Stimulated activated CD4-positive, alpha-beta T cell treated with anti-CD3 and anti-CD28 coated beads, TNF-alpha, amount 100 ng/mL, for 24 hours (primary cell): ENCODE measurements around the gene ZNF121.

Source experiments
- DNase-seq, 3 experiments: peaks; one replicate each; pipeline ENCODE4 v3.0.0-alpha.2; 2020; ENCODE audit warnings: low read depth in 3 of 3

Gene ZNF121

DNA sequence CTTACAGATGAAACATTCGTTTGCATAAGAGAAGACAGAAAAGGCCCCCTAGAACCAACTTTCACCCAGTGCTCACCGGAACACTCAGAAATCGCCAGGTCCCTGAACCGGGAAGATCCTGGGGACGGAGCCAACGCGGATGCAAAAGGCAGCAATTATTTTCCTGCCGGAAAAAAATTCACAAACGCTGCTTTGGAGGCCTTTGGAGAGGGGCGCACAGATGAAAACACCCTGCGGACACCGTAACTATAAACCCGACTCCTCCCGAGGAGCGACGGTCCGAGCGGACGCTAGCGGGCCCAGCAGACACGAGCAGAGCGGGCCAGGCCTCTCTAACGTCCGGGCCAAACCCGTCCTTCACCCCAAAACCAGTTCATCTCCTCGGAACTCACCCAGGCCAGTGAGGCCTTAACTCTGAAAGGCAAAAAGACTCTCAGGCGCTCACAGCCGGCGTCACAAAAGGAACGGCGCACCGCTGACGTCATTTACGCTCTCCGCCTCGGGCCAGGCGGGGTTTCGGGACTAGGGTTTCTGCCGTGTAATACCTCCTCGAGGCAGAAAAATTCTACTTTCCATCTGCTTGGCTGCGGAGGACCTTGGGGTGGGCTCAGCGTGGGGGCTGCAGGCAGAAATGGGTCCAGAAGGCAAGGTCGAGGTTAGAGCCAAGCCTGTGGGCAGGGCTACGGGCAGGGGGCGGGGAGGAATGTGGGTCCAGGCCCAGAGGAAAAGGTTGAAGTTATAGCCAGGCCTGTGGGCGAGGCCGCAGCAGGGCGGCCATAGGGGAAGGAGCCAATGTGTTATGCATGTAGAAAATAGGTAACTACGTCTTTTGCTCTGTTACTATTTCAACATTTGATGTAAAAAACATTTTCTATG lies 45.9 kb downstream of the ZNF121 start, which contains the start of gene ZNF426:
Gene ZNF426, minus strand, starts transcription at position 463 of the 876 bp plus-strand sequence. CDS start 2,413 bp downstream, outside the sequence.
- peak; percentile 74 to 86 (median 85) for DNase-seq

DNA sequence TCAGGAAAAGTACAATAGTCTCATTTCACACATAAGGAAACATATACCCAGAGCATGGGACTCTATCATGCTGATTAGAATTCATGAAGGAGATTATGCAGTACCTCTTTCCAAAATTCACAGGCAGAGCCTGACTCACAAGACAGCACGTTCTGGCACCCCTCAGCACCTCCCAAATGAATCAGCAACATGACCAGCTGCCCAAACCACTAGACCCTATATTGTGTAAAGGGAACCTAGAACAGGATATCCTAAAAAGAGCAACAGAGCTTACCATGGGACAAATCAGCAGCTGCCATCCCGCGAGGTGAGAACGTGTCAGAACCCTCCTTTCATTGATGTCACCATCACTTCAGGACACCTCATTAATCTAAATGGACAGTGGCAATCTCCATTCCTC lies 48.4 kb downstream of the ZNF121 start:
- no peak for DNase-seq

DNA sequence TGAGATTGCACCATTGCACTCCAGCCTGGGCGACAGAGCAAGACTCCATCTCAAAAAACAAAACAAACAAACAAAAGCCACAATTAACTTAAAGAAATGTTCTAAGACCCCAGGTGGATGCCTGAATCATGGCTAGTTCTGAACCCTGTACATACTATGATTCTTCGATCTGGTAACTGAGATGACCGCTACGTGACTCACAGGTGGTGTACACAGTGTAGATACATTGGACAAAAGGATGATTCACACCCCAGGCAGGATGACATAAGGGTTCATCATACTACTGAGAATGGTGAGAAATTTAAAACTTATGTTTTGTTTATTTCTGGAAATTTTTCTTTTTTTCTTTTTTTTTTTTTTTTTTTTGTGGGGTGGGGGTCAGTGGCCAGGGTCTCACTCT lies 52.4 kb downstream of the ZNF121 start:
- DNase-seq, result no peak

DNA sequence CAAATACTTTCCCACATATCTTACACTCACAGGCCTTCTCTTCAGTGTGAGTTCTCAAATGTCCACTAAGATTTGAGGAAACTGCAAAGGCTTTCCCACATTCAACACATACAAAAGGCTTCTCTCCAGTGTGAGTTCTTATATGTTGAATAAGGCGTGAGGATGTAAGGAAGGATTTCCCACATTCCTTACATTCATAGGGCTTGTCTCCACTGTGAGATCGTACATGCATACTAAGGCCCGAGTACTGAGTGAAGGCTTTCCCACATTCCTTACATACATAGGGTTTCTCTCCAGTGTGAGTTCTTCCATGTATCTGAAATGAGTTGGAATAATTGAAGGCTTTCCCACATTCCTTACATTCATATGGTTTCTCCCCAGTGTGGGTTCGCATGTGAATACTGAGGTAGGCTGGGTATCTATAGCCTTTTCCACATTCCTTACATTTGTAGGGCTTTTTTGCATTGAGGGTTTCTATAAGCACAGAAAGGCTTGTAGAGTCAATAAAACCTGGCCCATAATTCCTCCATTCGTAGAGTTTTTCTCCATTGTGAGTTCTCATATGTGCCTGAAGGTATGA lies 55.5 kb downstream of the ZNF121 start:
- DNase-seq, result no peak

DNA sequence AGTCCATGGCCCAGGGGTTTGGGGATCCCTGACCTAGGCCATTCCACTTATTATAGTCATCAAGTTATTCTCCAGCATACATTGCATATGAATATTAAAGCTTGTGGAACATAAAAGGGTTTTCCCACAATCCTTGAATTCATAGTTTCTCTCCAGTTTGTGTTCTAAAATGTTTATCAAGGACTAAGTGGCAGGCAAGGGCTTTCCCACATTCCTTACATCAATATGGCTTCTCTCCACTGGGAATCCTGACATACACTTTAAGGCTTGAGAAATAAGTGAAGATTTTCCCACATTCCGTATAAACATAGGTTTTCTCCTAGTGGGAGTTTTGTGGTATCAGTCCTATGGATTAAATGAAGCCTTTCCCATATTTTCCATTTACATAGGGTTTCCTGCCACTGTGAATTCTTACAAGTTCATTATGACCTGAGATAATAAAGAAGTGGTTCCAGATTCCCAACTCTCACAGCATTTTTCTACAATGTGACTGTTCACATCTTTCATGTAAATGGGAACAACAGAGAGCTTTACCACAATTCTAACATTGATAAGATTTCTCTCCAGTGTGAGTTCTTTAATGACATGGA lies 60.3 kb downstream of the ZNF121 start:
- no peak for DNase-seq
